ENCODE results near the gene MKKS. TPM values are rescaled to one million over a fixed set of nuclear protein-coding genes. Genes with fewer than 3 reads are reported as not detected.

Gene MKKS
- total RNA-seq, 1 experiment from 2014 or later, result 19.9 TPM

DNA sequence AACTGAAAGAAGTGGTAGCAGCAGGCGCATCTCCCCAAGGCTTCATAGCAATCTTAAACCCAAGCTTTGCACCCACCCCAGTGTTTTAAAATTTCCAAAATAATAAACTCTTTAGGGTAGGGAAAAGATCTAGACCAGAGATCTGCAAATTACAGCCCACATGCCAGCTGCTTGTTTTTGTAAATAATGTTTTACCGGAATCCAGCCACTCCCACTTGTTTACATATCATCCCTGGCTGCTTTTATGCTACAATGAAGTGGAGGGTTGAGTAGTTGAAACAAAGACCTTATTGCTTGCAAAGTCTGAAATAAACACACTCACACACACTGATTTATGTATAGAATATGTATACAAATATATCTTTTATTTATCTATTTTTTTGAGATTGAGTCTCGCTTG, 31.1 kb upstream of the MKKS start:
- DNase-seq (ENCODE audit: low read depth, low spot score), result no peak
- no peak overlapping the region for H3K27ac ChIP-seq (ENCODE audit: low read depth, low read length)
- no peak overlapping the region for H2AFZ ChIP-seq (ENCODE audit: low read depth, low read length, poor library complexity, severe bottlenecking)
- ChIA-PET POLR2A (no interaction called here), RAD21 (ENCODE audit: low non-redundant PET in 1 of 2, low total read pairs in 2 of 2, uncharacterized antibody in 2 of 2, unreplicated experiment in 2 of 2) (no interaction called here), CTCF (no interaction called here)
- H3K36me3 ChIP-seq (ENCODE audit: control insufficient read depth in 1 of 2, insufficient read depth in 2 of 2, low read length in 2 of 2), result 0 out of 4 replicates have a peak, but pooled peaks cover 0 to 3% of the 10 kb centered on the region in 2 experiments
- no peak overlapping the region for H3K4me3 ChIP-seq (replicated peaks in 1 of 2; ENCODE audit: low read depth in 1 of 2, low read length in 2 of 2)
- no TSS peak for BruUV-seq (replicated peaks)
- ATAC-seq, result no peak
- TF ChIP-seq FOSL1 (IDR thresholded peaks at IDR 0.05; ENCODE audit: low read depth) (no peak), ZNF274 (IDR thresholded peaks at IDR 0.05; ENCODE audit: low read depth, low read length) (no peak), JUND (IDR thresholded peaks at IDR 0.05) (no peak), TCF7L2 (IDR thresholded peaks at IDR 0.05; ENCODE audit: borderline replicate concordance, extremely low read depth, insufficient read depth, insufficient read length) (no peak), CBX3 (IDR thresholded peaks at IDR 0.05; ENCODE audit: low read depth) (no peak), REST (IDR thresholded peaks at IDR 0.05; ENCODE audit: low read depth) (no peak), POLR2AphosphoS5 (IDR thresholded peaks at IDR 0.05; ENCODE audit: low read depth, low read length) (no peak), POLR2A (IDR thresholded peaks at IDR 0.05; ENCODE audit: borderline replicate concordance, extremely low read depth, insufficient read depth, insufficient read length) (no peak), SP1 (IDR thresholded peaks at IDR 0.05; ENCODE audit: low read depth) (no peak), SRF (IDR thresholded peaks at IDR 0.05; ENCODE audit: low read depth) (no peak), CEBPB (IDR thresholded peaks at IDR 0.05; ENCODE audit: low read depth) (no peak), EZH2phosphoT487 (IDR thresholded peaks at IDR 0.05; ENCODE audit: borderline replicate concordance) (no peak), EZH2 (IDR thresholded peaks at IDR 0.05) (no peak), YY1 (IDR thresholded peaks at IDR 0.05; ENCODE audit: extremely low read depth, insufficient replicate concordance, low read depth, low read length) (no peak), SIN3A (IDR thresholded peaks at IDR 0.05; ENCODE audit: low read depth) (no peak), ZFX (IDR thresholded peaks at IDR 0.05) (no peak)
- TF ChIP-seq, protein P1, sequence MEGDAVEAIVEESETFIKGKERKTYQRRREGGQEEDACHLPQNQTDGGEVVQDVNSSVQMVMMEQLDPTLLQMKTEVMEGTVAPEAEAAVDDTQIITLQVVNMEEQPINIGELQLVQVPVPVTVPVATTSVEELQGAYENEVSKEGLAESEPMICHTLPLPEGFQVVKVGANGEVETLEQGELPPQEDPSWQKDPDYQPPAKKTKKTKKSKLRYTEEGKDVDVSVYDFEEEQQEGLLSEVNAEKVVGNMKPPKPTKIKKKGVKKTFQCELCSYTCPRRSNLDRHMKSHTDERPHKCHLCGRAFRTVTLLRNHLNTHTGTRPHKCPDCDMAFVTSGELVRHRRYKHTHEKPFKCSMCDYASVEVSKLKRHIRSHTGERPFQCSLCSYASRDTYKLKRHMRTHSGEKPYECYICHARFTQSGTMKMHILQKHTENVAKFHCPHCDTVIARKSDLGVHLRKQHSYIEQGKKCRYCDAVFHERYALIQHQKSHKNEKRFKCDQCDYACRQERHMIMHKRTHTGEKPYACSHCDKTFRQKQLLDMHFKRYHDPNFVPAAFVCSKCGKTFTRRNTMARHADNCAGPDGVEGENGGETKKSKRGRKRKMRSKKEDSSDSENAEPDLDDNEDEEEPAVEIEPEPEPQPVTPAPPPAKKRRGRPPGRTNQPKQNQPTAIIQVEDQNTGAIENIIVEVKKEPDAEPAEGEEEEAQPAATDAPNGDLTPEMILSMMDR (IDR thresholded peaks at IDR 0.05 in 2 of 3, conservative IDR thresholded peaks at IDR 0.05 in 1 of 3; ENCODE audit: borderline replicate concordance in 1 of 3, insufficient read depth in 1 of 3, low read depth in 2 of 3, low read length in 2 of 3), result no peak
- TF ChIP-seq, protein P2, sequence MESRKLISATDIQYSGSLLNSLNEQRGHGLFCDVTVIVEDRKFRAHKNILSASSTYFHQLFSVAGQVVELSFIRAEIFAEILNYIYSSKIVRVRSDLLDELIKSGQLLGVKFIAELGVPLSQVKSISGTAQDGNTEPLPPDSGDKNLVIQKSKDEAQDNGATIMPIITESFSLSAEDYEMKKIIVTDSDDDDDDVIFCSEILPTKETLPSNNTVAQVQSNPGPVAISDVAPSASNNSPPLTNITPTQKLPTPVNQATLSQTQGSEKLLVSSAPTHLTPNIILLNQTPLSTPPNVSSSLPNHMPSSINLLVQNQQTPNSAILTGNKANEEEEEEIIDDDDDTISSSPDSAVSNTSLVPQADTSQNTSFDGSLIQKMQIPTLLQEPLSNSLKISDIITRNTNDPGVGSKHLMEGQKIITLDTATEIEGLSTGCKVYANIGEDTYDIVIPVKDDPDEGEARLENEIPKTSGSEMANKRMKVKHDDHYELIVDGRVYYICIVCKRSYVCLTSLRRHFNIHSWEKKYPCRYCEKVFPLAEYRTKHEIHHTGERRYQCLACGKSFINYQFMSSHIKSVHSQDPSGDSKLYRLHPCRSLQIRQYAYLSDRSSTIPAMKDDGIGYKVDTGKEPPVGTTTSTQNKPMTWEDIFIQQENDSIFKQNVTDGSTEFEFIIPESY (IDR thresholded peaks at IDR 0.05; ENCODE audit: extremely low read depth, insufficient replicate concordance, low read length), result no peak
- H3K9me2 ChIP-seq (ENCODE audit: insufficient read depth), result no peaks in the 10 kb centered on the region
- no peaks in the 10 kb centered on the region for H4K20me1 ChIP-seq (ENCODE audit: insufficient read depth)
- H3K27me3 ChIP-seq (ENCODE audit: insufficient read depth, low read length), result no peaks in the 10 kb centered on the region
- no peak overlapping the region for H3K4me2 ChIP-seq (ENCODE audit: low read length)
- peaks cover 29 to 31% of the 10 kb centered on the region in 2 experiments for H3K4me1 ChIP-seq (ENCODE audit: control insufficient read depth in 1 of 2, insufficient read depth in 2 of 2, low read length in 2 of 2)
- intact Hi-C loops (cut with micrococcal nuclease), result loop anchor here (10.0 kb wide), 1 partner anchor 810 kb away; no protein-coding TSS in a partner anchor
- H3K79me2 ChIP-seq (ENCODE audit: insufficient read depth, low read length), result 0 out of 2 replicates have a peak, but pooled peaks cover 6% of the 10 kb centered on the region
- H3K9me3 ChIP-seq (ENCODE audit: control insufficient read depth in 1 of 2, insufficient read depth in 1 of 2, low read depth in 1 of 2, low read length in 2 of 2), result no peaks in the 10 kb centered on the region
- H3K9ac ChIP-seq (ENCODE audit: low read length), result no peak overlapping the region

Data from HCT116 (cell line).